Stomach smooth muscle (tissue), 2 donors: ENCODE results near the gene FLCN.

Experiments
- H3K27ac ChIP-seq: one replicate; pipeline ENCODE4 v1.7.0; 2013; ENCODE audit warnings: mild to moderate bottlenecking, low read length, inconsistent platforms
- H3K27me3 ChIP-seq, 2 donors: one replicate each; pipeline ENCODE4 v1.7.0; 2013; ENCODE audit warnings: low read length in 2 of 2; ENCODE audit not compliant: insufficient read depth in 2 of 2, control insufficient read depth in 1 of 2
- H3K36me3 ChIP-seq, 2 donors: one replicate each; pipeline ENCODE4 v1.7.0; 2013; ENCODE audit warnings: low read length in 2 of 2; ENCODE audit not compliant: control insufficient read depth in 2 of 2, insufficient read depth in 2 of 2
- H3K4me1 ChIP-seq: one replicate; pipeline ENCODE4 v1.7.0; 2013; ENCODE audit warnings: low read length; ENCODE audit not compliant: control insufficient read depth, insufficient read depth
- H3K4me3 ChIP-seq, 2 donors: one replicate each; pipeline ENCODE4 v1.7.0; 2013; ENCODE audit warnings: low read length in 2 of 2
- H3K9ac ChIP-seq, 2 donors: one replicate each; pipeline ENCODE4 v1.7.0; 2013; ENCODE audit warnings: low read length in 2 of 2, mild to moderate bottlenecking in 1 of 2
- H3K9me3 ChIP-seq, 2 donors: one replicate each; pipeline ENCODE4 v1.7.0; 2013; ENCODE audit warnings: low read length in 2 of 2; ENCODE audit not compliant: control insufficient read depth in 2 of 2
- donor health status: healthy.
- donor health status: Pancreatic carcinoma.

The FLCN gene

GRCh38 chr17:17207998-17208397, 29.0 kb downstream of the FLCN start:
- Histone ChIP-seq H3K27ac (no peak overlapping the region), H3K27me3 (no peaks in the 10 kb centered on the region), H3K36me3 (peaks cover 3 to 7% of the 10 kb centered on the region in 2 donors), H3K4me3 (no peak overlapping the region), H3K9me3 (no peaks in the 10 kb centered on the region), H3K9ac (no peak overlapping the region), H3K4me1 (peaks cover 41% of the 10 kb centered on the region)

- peak overlapping the region; percentile 16 to 80 for H3K4me3 ChIP-seq
- no peaks in the 10 kb centered on the region for H3K9me3 ChIP-seq
- no peaks in the 10 kb centered on the region for H3K27me3 ChIP-seq
- H3K9ac ChIP-seq, result peak overlapping the region in 1 of 2 donors; percentile 27
- peaks cover 52% of the 10 kb centered on the region for H3K4me1 ChIP-seq
- peak overlapping the region; percentile 88 for H3K27ac ChIP-seq
- H3K36me3 ChIP-seq, result peaks cover 3 to 7% of the 10 kb centered on the region in 2 donors
Measured at GRCh38 chr17:17206913-17207335, 30.0 kb downstream of the FLCN start.

DNA sequence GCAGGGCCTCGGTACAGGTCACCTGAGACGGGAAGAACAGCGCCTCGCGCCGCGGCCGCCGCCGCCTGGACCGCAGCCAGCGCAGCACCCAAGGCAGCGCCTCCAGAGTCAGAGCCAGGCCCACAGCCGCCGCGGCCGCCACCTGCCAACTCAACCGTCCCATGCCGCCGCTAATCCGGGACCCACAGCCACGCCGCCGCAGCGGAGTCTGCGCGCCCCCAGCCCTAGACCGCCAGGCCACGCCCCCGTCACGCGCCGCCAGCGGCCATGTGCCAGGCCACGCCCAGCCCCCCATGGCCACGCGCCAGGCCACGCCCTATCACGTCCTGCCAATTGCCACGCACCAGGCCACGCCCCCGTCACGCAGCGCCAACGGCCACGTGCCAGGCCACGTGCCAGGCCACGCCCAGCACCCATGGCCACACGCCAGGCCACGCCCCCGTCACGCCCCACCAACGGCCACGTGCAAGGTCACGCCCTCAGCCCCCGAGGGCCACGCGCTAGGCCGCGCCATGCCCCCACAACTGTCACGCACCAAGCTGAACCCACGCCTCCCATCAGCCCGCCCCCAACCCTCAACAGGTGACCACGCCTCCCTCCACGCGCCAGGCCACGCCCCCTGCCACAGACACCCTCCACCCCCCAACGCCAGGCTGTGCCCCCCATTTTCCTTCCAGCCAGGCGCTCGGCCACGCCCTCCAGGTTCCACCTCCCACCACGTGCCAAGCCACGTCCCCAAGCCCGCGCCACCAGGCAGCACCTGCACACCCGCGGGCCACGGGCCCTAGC, 30.6 kb downstream of the FLCN start, which contains the start of gene PLD6:
TSS of gene PLD6 (minus strand) at position 210 of the 789 bp plus-strand sequence. CDS start at position 163, 47 bp downstream.
- peaks cover 57% of the 10 kb centered on the region for H3K4me1 ChIP-seq
- H3K9ac ChIP-seq, result peak within 1 kb of the TSS; percentile 68 to 74
- no peaks in the 10 kb centered on the region for H3K9me3 ChIP-seq
- peak within 1 kb of the TSS; percentile 88 for H3K27ac ChIP-seq
- peaks cover 3 to 6% of the 10 kb centered on the region in 2 donors for H3K36me3 ChIP-seq
- peak within 1 kb of the TSS; percentile 80 to 84 for H3K4me3 ChIP-seq
- no peaks in the 10 kb centered on the region for H3K27me3 ChIP-seq

DNA sequence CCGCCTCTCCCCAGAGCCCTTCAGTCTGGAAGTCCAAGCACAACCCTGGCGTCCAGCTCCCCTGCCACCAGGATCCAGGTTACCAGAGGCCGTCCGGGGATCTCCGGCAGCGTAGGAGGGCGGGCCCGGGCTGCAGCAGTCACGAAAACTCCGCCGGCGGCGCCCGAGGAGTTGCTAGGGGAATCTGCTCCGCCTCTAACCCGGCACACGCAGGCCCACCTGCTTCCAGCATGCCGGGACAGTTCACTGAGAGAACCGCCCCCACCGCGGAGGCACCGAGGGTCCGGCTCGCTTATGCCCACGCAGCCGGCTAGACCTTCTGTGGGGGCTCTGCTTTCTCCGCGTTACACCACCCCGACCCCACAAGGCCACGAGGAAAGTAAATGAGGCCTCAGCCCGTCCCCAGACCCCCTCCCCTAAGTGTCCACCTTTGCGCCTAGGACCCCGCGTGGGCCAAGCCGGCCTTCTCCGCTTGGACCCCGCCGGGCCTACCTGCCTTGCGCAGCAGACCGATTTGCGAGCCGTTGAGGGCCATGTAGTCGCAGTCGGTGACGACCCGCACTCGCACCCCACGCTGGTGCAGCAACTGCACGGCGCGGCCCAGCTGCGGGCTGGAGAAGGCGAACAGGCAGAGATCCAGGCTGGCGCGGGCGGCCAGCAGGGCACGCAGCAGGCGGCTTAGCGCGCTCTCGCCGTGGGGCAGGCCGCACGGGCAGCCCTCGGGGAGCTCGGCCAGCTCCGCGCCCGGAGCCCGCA, 31.4 kb downstream of the FLCN start:
- peak overlapping the region; percentile 88 for H3K27ac ChIP-seq
- H3K4me1 ChIP-seq, result peaks cover 65% of the 10 kb centered on the region
- peaks cover 3 to 4% of the 10 kb centered on the region in 2 donors for H3K36me3 ChIP-seq
- H3K9me3 ChIP-seq, result no peaks in the 10 kb centered on the region
- H3K4me3 ChIP-seq, result peak overlapping the region; percentile 80 to 84
- peak overlapping the region; percentile 68 to 74 for H3K9ac ChIP-seq
- no peaks in the 10 kb centered on the region for H3K27me3 ChIP-seq

DNA sequence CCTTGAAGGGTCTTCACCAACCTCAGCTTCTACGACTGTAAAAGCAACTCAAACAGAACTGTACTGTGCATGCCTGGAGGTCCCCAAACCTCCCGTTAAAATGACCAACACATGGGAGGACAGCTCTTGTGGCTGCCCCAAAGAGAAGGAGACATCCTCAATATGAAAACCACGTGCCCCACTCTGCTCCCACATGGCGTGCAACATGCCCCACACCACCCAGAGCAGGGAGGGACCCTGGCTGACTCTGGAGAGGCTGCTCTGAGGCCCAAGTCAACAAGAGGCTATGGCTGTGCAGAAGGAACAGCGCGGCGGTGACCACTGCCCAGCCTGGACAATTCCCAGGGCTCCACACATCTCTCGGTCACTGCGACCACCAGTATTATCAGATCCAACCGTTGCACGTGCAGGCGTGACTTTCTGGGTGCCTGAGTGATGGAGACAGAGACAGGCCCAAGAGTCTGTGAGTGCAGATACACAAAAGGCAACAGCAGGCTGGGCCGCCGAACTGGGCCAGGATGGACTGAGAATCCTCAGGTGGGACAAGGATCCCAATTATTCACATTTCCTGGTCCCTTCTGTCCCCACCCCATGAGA, 32.2 kb downstream of the FLCN start:
- H3K4me3 ChIP-seq, result peak overlapping the region; percentile 80 to 84
- H3K4me1 ChIP-seq, result peaks cover 73% of the 10 kb centered on the region
- H3K27ac ChIP-seq, result peak overlapping the region; percentile 88

DNA sequence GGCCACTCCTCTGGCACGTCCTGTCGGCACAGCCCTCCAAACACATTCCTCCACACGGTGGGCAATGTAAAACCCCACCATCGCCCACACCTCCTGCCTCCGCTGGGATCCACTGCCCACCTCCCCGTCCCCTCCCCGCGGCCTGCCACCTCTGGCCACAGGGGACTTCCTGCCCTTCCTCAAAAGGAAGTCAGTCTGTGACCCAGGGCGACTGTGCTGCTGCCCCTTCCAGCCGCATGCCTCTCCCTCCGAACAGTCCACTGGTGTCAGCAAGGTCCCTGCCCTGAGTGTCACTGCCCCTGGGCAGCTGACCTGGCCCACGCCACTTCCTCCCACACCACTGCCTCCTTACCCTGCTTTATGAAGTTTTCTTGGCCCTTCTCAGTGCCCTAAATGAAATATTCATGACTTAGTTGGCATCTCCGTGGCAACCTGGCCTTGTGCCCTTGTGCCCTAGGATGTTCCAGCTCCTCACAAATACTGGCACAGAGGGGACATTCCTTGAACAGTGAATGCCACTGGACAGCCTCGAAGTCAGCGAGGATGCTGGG, 32.9 kb downstream of the FLCN start:
- Histone ChIP-seq H3K9me3 (no peaks in the 10 kb centered on the region), H3K9ac (peak overlapping the region; percentile 21 to 57), H3K27ac (peak overlapping the region; percentile 88), H3K4me3 (peak overlapping the region; percentile 80 to 84), H3K27me3 (no peaks in the 10 kb centered on the region), H3K36me3 (peaks cover 3 to 4% of the 10 kb centered on the region in 2 donors), H3K4me1 (peaks cover 73% of the 10 kb centered on the region)

More for the DNA sequence above, 32.2 kb downstream of the FLCN start:
- Histone ChIP-seq H3K27me3 (no peaks in the 10 kb centered on the region), H3K9ac (peak overlapping the region; percentile 66 to 74), H3K36me3 (peaks cover 3 to 4% of the 10 kb centered on the region in 2 donors), H3K9me3 (no peaks in the 10 kb centered on the region)

- Histone ChIP-seq H3K9ac (peak overlapping the region; percentile 21 to 57), H3K9me3 (no peaks in the 10 kb centered on the region), H3K27me3 (no peaks in the 10 kb centered on the region), H3K27ac (peak overlapping the region; percentile 88), H3K4me3 (peak overlapping the region in 1 of 2 donors; percentile 80), H3K4me1 (peaks cover 73% of the 10 kb centered on the region), H3K36me3 (peaks cover 3 to 4% of the 10 kb centered on the region in 2 donors)
Measured at GRCh38 chr17:17203173-17203730, 33.7 kb downstream of the FLCN start.

GRCh38 chr17:17201907-17202306, 35.1 kb downstream of the FLCN start:
- H3K9ac ChIP-seq, result no peak overlapping the region
- peaks cover 3 to 4% of the 10 kb centered on the region in 2 donors for H3K36me3 ChIP-seq
- peaks cover 72% of the 10 kb centered on the region for H3K4me1 ChIP-seq
- H3K27ac ChIP-seq, result peak overlapping the region; percentile 88
- H3K4me3 ChIP-seq, result no peak overlapping the region
- no peaks in the 10 kb centered on the region for H3K27me3 ChIP-seq
- H3K9me3 ChIP-seq, result no peaks in the 10 kb centered on the region

GRCh38 chr17:17201271-17201670, 35.7 kb downstream of the FLCN start:
- Histone ChIP-seq H3K4me1 (peaks cover 65% of the 10 kb centered on the region), H3K27me3 (no peaks in the 10 kb centered on the region), H3K4me3 (peak overlapping the region in 1 of 2 donors; percentile 49), H3K9ac (peak overlapping the region in 1 of 2 donors; percentile 52), H3K27ac (peak overlapping the region; percentile 78), H3K9me3 (no peaks in the 10 kb centered on the region), H3K36me3 (peaks cover 3 to 4% of the 10 kb centered on the region in 2 donors)

- Histone ChIP-seq H3K4me3 (peak overlapping the region in 1 of 2 donors; percentile 49), H3K9me3 (no peaks in the 10 kb centered on the region), H3K4me1 (peaks cover 61% of the 10 kb centered on the region), H3K36me3 (peaks cover 3 to 4% of the 10 kb centered on the region in 2 donors), H3K27ac (peak overlapping the region; percentile 78), H3K9ac (peak overlapping the region in 1 of 2 donors; percentile 52), H3K27me3 (no peaks in the 10 kb centered on the region)
Measured at GRCh38 chr17:17200831-17201230, 36.1 kb downstream of the FLCN start.
